ENCODE measurements around the gene PAPSS2. TPM values are rescaled to one million over a fixed set of nuclear protein-coding genes. Genes with fewer than 3 reads are reported as not detected.

PAPSS2 gene
- total and polyA plus RNA-seq, 9 donors: 18.0 to 102 (median 42.5) TPM

DNA sequence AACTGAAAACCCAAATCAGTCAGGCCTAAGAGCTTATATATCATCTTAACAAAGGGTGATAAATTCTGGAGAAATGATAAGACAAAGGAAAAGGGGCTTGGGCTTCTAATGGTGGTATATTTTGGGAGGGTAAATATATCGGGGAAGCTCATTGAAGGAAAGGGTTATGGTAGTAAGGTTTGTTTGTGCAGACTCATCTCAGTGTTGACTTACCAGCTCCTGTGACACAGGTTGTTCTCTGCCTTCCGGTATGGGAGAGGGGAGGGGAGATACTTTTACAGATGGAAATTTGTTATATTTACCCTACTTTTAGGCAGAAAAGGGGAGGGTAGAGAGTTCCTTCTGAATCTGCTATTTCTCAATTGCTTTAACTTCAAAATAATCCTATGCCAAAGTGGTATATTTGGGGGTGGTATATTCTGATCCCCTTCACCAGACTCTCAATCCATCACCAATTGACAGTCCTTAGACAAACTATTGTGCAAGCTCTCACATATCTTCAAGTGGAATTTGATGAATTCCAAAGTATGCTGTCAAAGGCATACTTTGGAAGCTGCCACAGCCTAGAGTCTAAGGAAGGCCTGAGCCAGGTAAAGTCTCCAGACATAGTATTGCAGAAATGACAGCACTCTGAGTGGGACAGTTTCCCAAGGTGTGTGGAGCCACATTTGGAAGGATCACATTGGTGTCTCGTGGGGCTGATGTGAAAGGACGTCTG, 13.3 kb upstream of the PAPSS2 start:
- H3K27me3 ChIP-seq: no peaks in the 10 kb centered on the region
- TF ChIP-seq, protein P1, sequence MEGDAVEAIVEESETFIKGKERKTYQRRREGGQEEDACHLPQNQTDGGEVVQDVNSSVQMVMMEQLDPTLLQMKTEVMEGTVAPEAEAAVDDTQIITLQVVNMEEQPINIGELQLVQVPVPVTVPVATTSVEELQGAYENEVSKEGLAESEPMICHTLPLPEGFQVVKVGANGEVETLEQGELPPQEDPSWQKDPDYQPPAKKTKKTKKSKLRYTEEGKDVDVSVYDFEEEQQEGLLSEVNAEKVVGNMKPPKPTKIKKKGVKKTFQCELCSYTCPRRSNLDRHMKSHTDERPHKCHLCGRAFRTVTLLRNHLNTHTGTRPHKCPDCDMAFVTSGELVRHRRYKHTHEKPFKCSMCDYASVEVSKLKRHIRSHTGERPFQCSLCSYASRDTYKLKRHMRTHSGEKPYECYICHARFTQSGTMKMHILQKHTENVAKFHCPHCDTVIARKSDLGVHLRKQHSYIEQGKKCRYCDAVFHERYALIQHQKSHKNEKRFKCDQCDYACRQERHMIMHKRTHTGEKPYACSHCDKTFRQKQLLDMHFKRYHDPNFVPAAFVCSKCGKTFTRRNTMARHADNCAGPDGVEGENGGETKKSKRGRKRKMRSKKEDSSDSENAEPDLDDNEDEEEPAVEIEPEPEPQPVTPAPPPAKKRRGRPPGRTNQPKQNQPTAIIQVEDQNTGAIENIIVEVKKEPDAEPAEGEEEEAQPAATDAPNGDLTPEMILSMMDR (IDR thresholded peaks at IDR 0.05): no peak
- no peak for TF ChIP-seq POLR2A (IDR thresholded peaks at IDR 0.05)
- WGBS, 3 donors: 71 to 92% (median 82%) methylated on average over 4 of the region's 4 CpGs
- H3K9me3 ChIP-seq: no peaks in the 10 kb centered on the region
- H3K4me1 ChIP-seq (ENCODE audit: insufficient read depth): no peaks in the 10 kb centered on the region
- no peak overlapping the region for H3K27ac ChIP-seq
- no peak for DNase-seq
- H3K4me3 ChIP-seq: no peak overlapping the region
- no peaks in the 10 kb centered on the region for H3K36me3 ChIP-seq
- intact Hi-C loops (cut with DNase I): no loop called here

DNA sequence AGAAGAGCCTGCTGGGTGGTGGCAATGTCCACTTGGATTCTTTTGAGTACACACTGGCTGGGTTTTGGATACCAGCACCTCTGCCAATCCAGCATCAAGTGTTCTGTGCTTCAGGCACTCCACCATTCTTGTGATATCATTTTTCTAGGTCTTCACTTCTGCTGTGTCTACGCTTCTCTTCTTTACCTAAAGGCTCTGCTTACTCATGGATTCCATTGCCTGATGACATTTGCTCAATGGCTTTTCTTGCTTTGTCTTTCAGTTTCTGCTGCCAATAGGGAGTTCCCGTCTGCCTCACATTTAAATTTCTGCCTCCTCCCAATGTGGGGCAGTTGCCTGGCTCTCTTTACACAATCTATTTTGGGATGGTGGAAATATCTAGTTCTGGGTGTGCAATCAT, 12.7 kb upstream of the PAPSS2 start:
- intact Hi-C loops (cut with DNase I): no loop called here
- no peaks in the 10 kb centered on the region for H3K36me3 ChIP-seq
- no peak for TF ChIP-seq EP300 (IDR thresholded peaks at IDR 0.05)
- no peak for TF ChIP-seq POLR2A (IDR thresholded peaks at IDR 0.05)
- TF ChIP-seq, protein P1 (IDR thresholded peaks at IDR 0.05): no peak
- no peak overlapping the region for H3K27ac ChIP-seq
- H3K4me3 ChIP-seq: no peak overlapping the region
- H3K9me3 ChIP-seq: no peaks in the 10 kb centered on the region
- H3K4me1 ChIP-seq (ENCODE audit: insufficient read depth): no peaks in the 10 kb centered on the region
- 59 to 96% (median 68%) methylated on average over 2 of the region's 2 CpGs for WGBS, 3 donors
- no peak for DNase-seq
- no peaks in the 10 kb centered on the region for H3K27me3 ChIP-seq

DNA sequence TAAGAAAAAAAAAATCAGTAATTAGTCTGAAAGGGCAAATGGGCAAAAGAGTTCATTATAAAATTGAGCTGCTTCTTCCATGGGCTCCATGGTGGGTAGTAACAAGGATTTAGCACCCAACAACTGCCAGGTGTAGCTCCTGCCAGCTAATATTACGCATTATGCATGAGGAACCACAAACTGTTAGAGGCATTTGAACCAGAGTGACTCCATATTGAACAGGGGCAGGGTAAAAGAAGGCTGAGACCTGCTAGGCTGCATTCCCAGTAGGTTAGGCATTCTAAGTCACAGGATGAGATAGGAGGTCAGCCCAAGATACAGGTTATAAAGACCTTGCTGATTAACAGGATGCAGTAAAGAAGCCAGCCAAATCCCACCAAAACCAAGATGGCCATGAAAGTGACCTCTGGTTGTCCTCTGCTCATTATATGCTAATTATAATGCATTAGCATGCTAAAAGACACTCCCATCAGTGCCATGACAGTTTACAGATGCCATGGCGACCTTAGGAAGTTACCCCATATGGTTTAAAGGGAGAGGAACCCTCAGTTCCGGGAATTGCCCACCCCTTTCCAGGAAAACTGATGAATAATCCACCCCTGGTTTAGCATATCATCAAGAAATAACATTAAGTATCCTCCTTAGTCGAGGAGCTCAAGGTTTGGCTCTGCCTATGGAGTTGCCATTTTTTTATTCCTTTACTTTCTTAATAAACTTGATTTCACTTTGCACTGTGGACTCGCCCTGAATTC, 8.7 kb upstream of the PAPSS2 start:
- Histone ChIP-seq H3K36me3 (no peaks in the 10 kb centered on the region), H3K4me3 (no peak overlapping the region), H3K27me3 (no peaks in the 10 kb centered on the region), H3K9me3 (no peaks in the 10 kb centered on the region), H3K27ac (no peak overlapping the region), H3K4me1 (ENCODE audit: insufficient read depth) (no peaks in the 10 kb centered on the region)
- intact Hi-C loops (cut with DNase I): no loop called here
- 80 to 88% (median 86%) methylated on average over 5 of the region's 5 CpGs for WGBS, 3 donors
- no peak for TF ChIP-seq POLR2A (IDR thresholded peaks at IDR 0.05)
- TF ChIP-seq EP300 (IDR thresholded peaks at IDR 0.05): no peak
- TF ChIP-seq, protein P1 (IDR thresholded peaks at IDR 0.05): no peak
- DNase-seq: no peak

DNA sequence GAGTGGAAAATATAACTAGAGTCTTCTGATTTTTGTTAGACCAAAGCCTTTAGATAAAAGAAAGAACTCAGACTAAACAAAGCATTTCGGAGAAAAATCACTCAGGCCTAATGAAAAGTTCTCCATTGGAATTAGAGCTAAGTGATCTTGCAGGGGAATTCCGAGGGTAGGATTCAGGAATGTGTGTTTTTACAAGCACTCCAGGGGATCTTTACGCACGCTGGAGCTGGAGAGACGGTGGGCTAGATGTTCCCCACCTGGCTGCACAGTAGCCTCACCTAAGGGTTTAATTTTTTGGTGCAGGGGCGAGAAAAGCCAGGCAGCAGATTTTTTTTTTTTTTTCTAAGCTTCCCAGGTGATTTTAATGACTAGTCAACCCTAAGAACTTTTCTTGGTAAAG, 7.9 kb upstream of the PAPSS2 start:
- no peaks in the 10 kb centered on the region for H3K36me3 ChIP-seq
- intact Hi-C loops (cut with DNase I): no loop called here
- H3K4me1 ChIP-seq (ENCODE audit: insufficient read depth): no peaks in the 10 kb centered on the region
- TF ChIP-seq POLR2A (IDR thresholded peaks at IDR 0.05) (no peak), EP300 (IDR thresholded peaks at IDR 0.05) (no peak)
- TF ChIP-seq, protein P1 (IDR thresholded peaks at IDR 0.05): no peak
- WGBS, 3 donors: 18 to 43% (median 23%) methylated on average over 6 of the region's 6 CpGs
- H3K9me3 ChIP-seq: no peaks in the 10 kb centered on the region
- DNase-seq: no peak
- no peak overlapping the region for H3K27ac ChIP-seq
- H3K4me3 ChIP-seq: no peak overlapping the region
- H3K27me3 ChIP-seq: no peaks in the 10 kb centered on the region

All from ovary (tissue), 9 donors.